Measurements from ENCODE around the gene FBN2.

GRCh38 chr5:128349044-128349858 is 188.8 kb downstream of the FBN2 start:
- TF ChIP-seq ZNF274 (IDR thresholded peaks at IDR 0.05; ENCODE audit: low read depth, low read length): no peak
- TF ChIP-seq YY1 (IDR thresholded peaks at IDR 0.05; ENCODE audit: insufficient read depth, insufficient read length): no peak
